GM23248 (cell line): Measurements from ENCODE around the gene LIPF. TPM values are rescaled to one million over a fixed set of nuclear protein-coding genes. Genes with fewer than 3 reads are reported as not detected.

ENCODE experiments used
- DNase-seq: peaks from one replicate; pipeline ENCODE4 v3.0.0-alpha.2; 2015
- H2AFZ ChIP-seq: fragments of 200-600 bp; sonication (generic); 2 replicates; pipeline ENCODE4 v1.6.1; 2016; ENCODE audit warnings: antibody characterized with exemption
- H3F3A ChIP-seq: fragments of 200-600 bp; sonication (generic); 2 replicates; pipeline ENCODE4 v1.6.1; 2016; ENCODE audit warnings: mild to moderate bottlenecking, antibody characterized with exemption, mixed run types; ENCODE audit not compliant: insufficient read depth
- H3K27ac ChIP-seq: fragments of 200-600 bp; sonication (generic); 2 replicates; pipeline ENCODE4 v1.5.1; 2016; ENCODE audit warnings: mild to moderate bottlenecking
- H3K27me3 ChIP-seq: fragments of 200-600 bp; sonication (generic); replicated peaks from 2 replicates; pipeline ENCODE4 v1.6.1; 2016; ENCODE audit warnings: mild to moderate bottlenecking; ENCODE audit not compliant: insufficient read depth
- H3K36me3 ChIP-seq: fragments of 200-600 bp; sonication (generic); 2 replicates; pipeline ENCODE4 v1.6.1; 2016; ENCODE audit warnings: low read depth, mild to moderate bottlenecking
- H3K4me1 ChIP-seq: fragments of 200-600 bp; sonication (generic); 2 replicates; pipeline ENCODE4 v1.6.1; 2016; ENCODE audit warnings: mild to moderate bottlenecking; ENCODE audit not compliant: insufficient read depth
- H3K4me2 ChIP-seq: fragments of 200-600 bp; sonication (generic); one replicate; pipeline ENCODE4 v1.6.1; 2016; ENCODE audit warnings: mild to moderate bottlenecking; ENCODE audit not compliant: unreplicated experiment
- H3K4me3 ChIP-seq: fragments of 200-600 bp; sonication (generic); 2 replicates; pipeline ENCODE4 v1.5.1; 2016; ENCODE audit warnings: mild to moderate bottlenecking
- H3K79me2 ChIP-seq: fragments of 200-600 bp; sonication (generic); 2 replicates; pipeline ENCODE4 v1.6.1; 2016; ENCODE audit warnings: mild to moderate bottlenecking; ENCODE audit not compliant: insufficient read depth
- H3K9ac ChIP-seq: fragments of 200-600 bp; sonication (generic); 2 replicates; pipeline ENCODE4 v1.6.1; 2016; ENCODE audit warnings: mild to moderate bottlenecking
- H3K9me2 ChIP-seq: fragments of 200-600 bp; sonication (generic); 2 replicates; pipeline ENCODE4 v1.6.1; 2016; ENCODE audit warnings: mixed run types, mild to moderate bottlenecking, moderate library complexity; ENCODE audit not compliant: insufficient read depth
- H3K9me3 ChIP-seq: fragments of 200-600 bp; sonication (generic); one replicate; pipeline ENCODE4 v1.6.1; 2017; ENCODE audit warnings: low read depth
- H4K20me1 ChIP-seq: fragments of 200-600 bp; sonication (generic); 2 replicates; pipeline ENCODE4 v1.6.0; 2016; ENCODE audit not compliant: insufficient read depth
- EZH2 ChIP-seq: fragments of 200-600 bp; sonication (generic); IDR thresholded peaks from 2 replicates; pipeline ENCODE4 v1.6.1; 2018; ENCODE audit warnings: antibody characterized with exemption, mild to moderate bottlenecking; ENCODE audit not compliant: insufficient read depth, poor library complexity, severe bottlenecking
- EZH2phosphoT487 ChIP-seq: fragments of 200-600 bp; sonication (generic); IDR thresholded peaks from 2 replicates; pipeline ENCODE4 v1.6.1; 2018; ENCODE audit warnings: antibody characterized with exemption, moderate library complexity, mild to moderate bottlenecking, low read depth; ENCODE audit not compliant: insufficient read depth
- WGBS, 2 experiments: methylation state at CpG; one replicate each; pipeline ENCODE4 v1.1.6; 2015 to 2017; ENCODE audit warnings: low lambda C conversion rate in 2 of 2, low coverage in 1 of 2; ENCODE audit errors: missing lambda C conversion rate in 2 of 2; 5-methylcytosine and 5-hydroxymethylcytosine counted together
- in situ Hi-C: fragments of 300-500 bp; cut with MboI; formaldehyde crosslinking; loops from 2 replicates; pipeline ENCODE4 v1.15.0; 2020
- polyA plus RNA-seq: library from polyadenylated mRNA; unstranded; fragments of >200 nt; fragmentation: Nextera tagmentation; extraction: Ambion mirVana; gene quantifications from 2 replicates; pipeline ENCODE4 v1.2.1, GENCODE V29; 2016
- total RNA-seq: library from RNA; depleted of rRNA; stranded (reverse); fragments of >200 nt; shearing (Covaris generic); gene quantifications from 2 replicates; pipeline ENCODE4 v1.2.3, GENCODE V29; 2014

LIPF gene
- total and polyA plus RNA-seq, 2 experiments from 2014 or later: not detected

DNA sequence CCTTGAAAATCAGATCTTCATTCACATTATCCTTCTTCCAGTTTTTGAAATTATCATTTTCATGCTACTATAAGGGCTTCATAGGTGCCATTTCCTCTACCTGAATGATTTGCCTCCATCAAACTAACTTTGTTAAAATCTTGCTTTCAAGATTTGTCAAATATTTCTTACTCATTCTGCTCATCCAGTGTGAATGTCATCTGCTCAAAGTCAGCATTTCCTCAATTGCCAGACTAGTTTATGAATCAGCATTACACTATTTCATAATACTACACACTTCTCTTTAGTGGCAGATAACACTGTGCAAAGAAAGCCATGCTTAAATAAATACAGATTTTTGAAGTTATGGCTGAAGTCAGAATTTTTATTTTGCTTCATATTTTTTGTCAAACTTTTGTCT lies 21.3 kb upstream of the LIPF start:
- Histone ChIP-seq H2AFZ (no peak overlapping the region), H3K9me2 (no peaks in the 10 kb centered on the region), H3K27ac (no peak overlapping the region), H3K4me3 (no peak overlapping the region), H3K4me1 (peaks cover 12% of the 10 kb centered on the region), H3K9me3 (no peaks in the 10 kb centered on the region), H3K27me3 (no peaks in the 10 kb centered on the region), H4K20me1 (no peaks in the 10 kb centered on the region), H3K9ac (no peak overlapping the region), H3K79me2 (no peaks in the 10 kb centered on the region), H3K36me3 (no peaks in the 10 kb centered on the region), H3F3A (0 out of 2 replicates have a peak, but pooled peaks cover 12% of the 10 kb centered on the region), H3K4me2 (no peak overlapping the region)
- peak; percentile 69 for DNase-seq
- TF ChIP-seq EZH2phosphoT487 (no peak), EZH2 (no peak)
- in situ Hi-C loops: no loop called here

DNA sequence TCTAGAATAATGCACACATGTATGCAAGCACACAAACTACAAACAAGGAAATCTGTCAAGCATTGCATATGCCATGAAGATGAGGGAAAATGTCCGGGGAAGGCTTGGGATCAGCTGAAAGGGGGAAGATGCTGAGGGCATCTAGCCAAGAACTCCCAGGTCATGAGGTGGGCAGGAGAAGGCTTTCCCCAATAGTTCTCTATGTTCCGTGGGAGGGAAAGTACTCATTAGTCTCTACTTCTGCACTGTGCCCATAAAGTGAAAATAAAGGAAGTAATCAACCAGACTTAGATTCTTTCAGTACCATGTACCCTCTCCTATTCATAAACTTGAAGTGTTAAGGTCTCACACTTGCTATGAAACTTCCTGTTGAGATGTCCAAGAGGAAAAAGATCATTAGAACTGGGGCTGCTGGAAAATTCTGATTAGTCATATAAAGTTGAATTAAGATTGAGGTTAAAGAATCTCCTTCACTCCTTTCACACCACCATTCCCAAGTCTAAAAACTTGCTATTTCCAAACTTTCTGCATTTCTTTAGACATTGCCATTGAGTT lies 17.1 kb upstream of the LIPF start:
- Histone ChIP-seq H3K27ac (no peak overlapping the region), H3K4me3 (no peak overlapping the region), H3K79me2 (no peaks in the 10 kb centered on the region), H3K36me3 (no peaks in the 10 kb centered on the region), H3K9me2 (no peaks in the 10 kb centered on the region), H3F3A (peaks cover 23% of the 10 kb centered on the region), H3K4me1 (peaks cover 31% of the 10 kb centered on the region), H3K27me3 (no peaks in the 10 kb centered on the region), H2AFZ (no peak overlapping the region), H4K20me1 (no peaks in the 10 kb centered on the region), H3K4me2 (no peak overlapping the region), H3K9ac (no peak overlapping the region), H3K9me3 (no peaks in the 10 kb centered on the region)
- 48 to 58% methylated on average over 2 of the region's 2 CpGs for WGBS, 2 experiments
- no peak for TF ChIP-seq EZH2
- no peak for TF ChIP-seq EZH2phosphoT487
- in situ Hi-C loops: no loop called here
- no peak for DNase-seq

- H3K9me3 ChIP-seq: no peaks in the 10 kb centered on the region
- peak overlapping the region; percentile 43; the same call in 1 of the 2 replicates for H3K4me3 ChIP-seq
- peak; percentile 89 for DNase-seq
- in situ Hi-C loops: no loop called here
- H3K27ac ChIP-seq: peak overlapping the region; percentile 70
- H3K9me2 ChIP-seq: no peaks in the 10 kb centered on the region
- H4K20me1 ChIP-seq: no peaks in the 10 kb centered on the region
- H3K36me3 ChIP-seq: no peaks in the 10 kb centered on the region
- peak overlapping the region; percentile 35; the same call in 1 of the 2 replicates for H3K9ac ChIP-seq
- H3K4me2 ChIP-seq: peak overlapping the region; percentile 54
- H2AFZ ChIP-seq: peak overlapping the region; percentile 51
- H3K27me3 ChIP-seq: no peaks in the 10 kb centered on the region
- H3K79me2 ChIP-seq: no peaks in the 10 kb centered on the region
- H3K4me1 ChIP-seq: peaks cover 28% of the 10 kb centered on the region
- H3F3A ChIP-seq: peaks cover 20% of the 10 kb centered on the region
- TF ChIP-seq EZH2phosphoT487: no peak
- TF ChIP-seq EZH2: no peak
Measured at GRCh38 chr10:88651101-88651551, 13.1 kb upstream of the LIPF start.

GRCh38 chr10:88652616-88653015 lies 11.6 kb upstream of the LIPF start:
- Histone ChIP-seq H3K4me1 (peaks cover 32% of the 10 kb centered on the region), H4K20me1 (no peaks in the 10 kb centered on the region), H3K9ac (no peak overlapping the region), H3K9me3 (no peaks in the 10 kb centered on the region), H2AFZ (peak overlapping the region; percentile 36), H3K4me3 (no peak overlapping the region), H3F3A (peaks cover 26% of the 10 kb centered on the region), H3K27ac (no peak overlapping the region), H3K79me2 (no peaks in the 10 kb centered on the region), H3K27me3 (no peaks in the 10 kb centered on the region), H3K4me2 (peak overlapping the region; percentile 46), H3K9me2 (no peaks in the 10 kb centered on the region), H3K36me3 (no peaks in the 10 kb centered on the region)
- TF ChIP-seq EZH2phosphoT487 (no peak), EZH2 (no peak)
- DNase-seq: peak; percentile 10
- in situ Hi-C loops: no loop called here
- 94 to 100% methylated on average over 2 of the region's 2 CpGs for WGBS, 2 experiments

- in situ Hi-C loops: no loop called here
- Histone ChIP-seq H4K20me1 (no peaks in the 10 kb centered on the region), H3F3A (peaks cover 39% of the 10 kb centered on the region), H3K27me3 (no peaks in the 10 kb centered on the region), H3K4me2 (no peak overlapping the region), H3K4me3 (no peak overlapping the region), H3K79me2 (no peaks in the 10 kb centered on the region), H3K27ac (no peak overlapping the region), H3K4me1 (peaks cover 41% of the 10 kb centered on the region), H2AFZ (no peak overlapping the region), H3K9me3 (no peaks in the 10 kb centered on the region), H3K9me2 (no peaks in the 10 kb centered on the region), H3K9ac (no peak overlapping the region), H3K36me3 (no peaks in the 10 kb centered on the region)
- DNase-seq: peak; percentile 63
- TF ChIP-seq EZH2phosphoT487 (no peak), EZH2 (no peak)
- WGBS, 2 experiments: 14 to 23% methylated on average over 1 of the region's 1 CpG
Measured at GRCh38 chr10:88657901-88658300, 6.3 kb upstream of the LIPF start.
